Measurements from ENCODE around the gene CTSF.

Gene CTSF

GRCh38 chr11:66562907-66563583, 5.4 kb downstream of the CTSF start:
- peaks cover 59% of the 10 kb centered on the region for H3K27me3 ChIP-seq
- no peaks in the 10 kb centered on the region for H3K36me3 ChIP-seq
- H3K4me1 ChIP-seq (ENCODE audit: control insufficient read depth in 1 of 2, insufficient read depth in 1 of 2, low read depth in 1 of 2, low read length in 1 of 2), result no peaks in the 10 kb centered on the region
- no peaks in the 10 kb centered on the region for H3K9me3 ChIP-seq
- TF ChIP-seq CTCF (IDR thresholded peaks at IDR 0.05), result no peak
- H3K4me3 ChIP-seq (ENCODE audit: low read depth in 1 of 2, low read length in 1 of 2), result no peak overlapping the region
- no peak overlapping the region for H3K27ac ChIP-seq

DNA sequence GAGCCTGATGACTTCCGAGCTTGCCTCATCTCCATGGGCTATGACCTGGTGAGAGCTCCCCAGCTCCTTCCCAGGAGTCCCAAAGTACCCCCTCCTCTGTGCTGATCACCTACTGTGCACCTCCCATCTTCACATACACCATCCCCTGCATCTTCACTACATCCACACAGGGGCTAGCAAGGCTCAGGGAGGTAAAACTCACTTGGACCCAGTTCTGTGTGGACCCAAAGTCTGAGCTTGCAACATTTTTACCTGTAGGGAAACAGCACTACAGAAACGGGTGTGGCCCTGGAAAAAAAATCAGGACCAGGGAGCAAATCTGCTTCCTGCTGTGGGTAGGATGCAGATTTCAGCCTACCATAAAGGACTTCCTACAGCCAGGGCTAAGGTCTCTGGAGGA, 6.1 kb downstream of the CTSF start:
- TF ChIP-seq CTCF (IDR thresholded peaks at IDR 0.05), result no peak
- Histone ChIP-seq H3K9me3 (no peaks in the 10 kb centered on the region), H3K4me3 (ENCODE audit: low read depth in 1 of 2, low read length in 1 of 2) (no peak overlapping the region), H3K27ac (no peak overlapping the region), H3K27me3 (peaks cover 59% of the 10 kb centered on the region), H3K4me1 (ENCODE audit: control insufficient read depth in 1 of 2, insufficient read depth in 1 of 2, low read depth in 1 of 2, low read length in 1 of 2) (no peaks in the 10 kb centered on the region), H3K36me3 (no peaks in the 10 kb centered on the region)

DNA sequence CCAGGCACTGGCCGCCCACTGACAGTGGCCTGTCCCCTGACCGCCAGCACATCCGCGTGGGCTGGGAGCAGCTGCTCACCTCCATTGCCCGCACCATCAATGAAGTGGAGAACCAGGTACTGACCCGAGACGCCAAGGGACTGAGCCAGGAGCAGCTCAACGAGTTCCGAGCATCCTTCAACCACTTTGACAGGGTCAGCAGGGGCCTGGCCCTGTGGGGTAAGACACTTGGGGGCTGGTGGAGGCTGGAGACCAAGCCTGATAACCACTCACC, 6.5 kb downstream of the CTSF start:
- Histone ChIP-seq H3K9me3 (no peaks in the 10 kb centered on the region), H3K27ac (no peak overlapping the region), H3K36me3 (no peaks in the 10 kb centered on the region), H3K27me3 (peaks cover 59% of the 10 kb centered on the region), H3K4me1 (ENCODE audit: control insufficient read depth in 1 of 2, insufficient read depth in 1 of 2, low read depth in 1 of 2, low read length in 1 of 2) (no peaks in the 10 kb centered on the region), H3K4me3 (ENCODE audit: low read depth in 1 of 2, low read length in 1 of 2) (no peak overlapping the region)
- TF ChIP-seq CTCF (IDR thresholded peaks at IDR 0.05), result no peak

DNA sequence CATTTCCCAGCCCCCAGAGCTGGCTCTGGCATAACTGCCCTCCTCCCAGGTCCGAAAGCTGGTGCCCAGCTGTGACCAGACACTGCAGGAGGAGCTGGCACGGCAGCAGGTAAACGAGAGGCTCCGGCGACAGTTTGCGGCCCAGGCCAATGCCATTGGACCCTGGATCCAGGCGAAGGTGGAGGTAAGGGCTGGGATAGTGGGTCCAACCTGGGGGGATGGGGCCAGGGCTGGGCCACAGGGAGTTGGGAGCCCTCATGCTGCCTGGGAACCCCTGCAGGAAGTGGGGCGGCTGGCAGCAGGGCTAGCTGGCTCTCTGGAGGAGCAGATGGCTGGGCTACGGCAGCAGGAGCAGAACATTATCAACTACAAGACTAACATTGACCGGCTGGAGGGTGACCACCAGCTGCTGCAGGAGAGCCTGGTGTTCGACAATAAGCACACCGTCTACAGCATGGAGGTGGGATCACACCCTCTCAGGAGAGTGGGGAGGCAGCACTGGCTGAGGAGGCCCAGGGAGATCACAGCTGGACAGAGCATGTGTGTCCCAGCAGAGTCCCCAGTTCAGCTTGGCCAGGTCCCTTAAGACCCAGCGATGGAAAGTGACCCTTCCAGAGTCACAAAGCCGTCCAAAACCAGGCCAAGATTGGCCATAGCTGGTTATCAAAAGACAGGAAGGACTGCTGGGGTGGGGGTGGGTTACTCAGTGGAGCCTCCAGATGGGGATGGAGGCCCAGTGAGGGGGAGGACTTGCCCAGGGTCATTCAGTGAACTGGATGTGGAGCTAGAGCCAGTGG, 7.0 kb downstream of the CTSF start:
- H3K4me3 ChIP-seq (ENCODE audit: low read depth in 1 of 2, low read length in 1 of 2), result no peak overlapping the region
- peaks cover 55% of the 10 kb centered on the region for H3K27me3 ChIP-seq
- H3K27ac ChIP-seq, result no peak overlapping the region
- H3K36me3 ChIP-seq, result no peaks in the 10 kb centered on the region
- no peak for TF ChIP-seq CTCF (IDR thresholded peaks at IDR 0.05)
- no peaks in the 10 kb centered on the region for H3K9me3 ChIP-seq
- no peaks in the 10 kb centered on the region for H3K4me1 ChIP-seq (ENCODE audit: control insufficient read depth in 1 of 2, insufficient read depth in 1 of 2, low read depth in 1 of 2, low read length in 1 of 2)

DNA sequence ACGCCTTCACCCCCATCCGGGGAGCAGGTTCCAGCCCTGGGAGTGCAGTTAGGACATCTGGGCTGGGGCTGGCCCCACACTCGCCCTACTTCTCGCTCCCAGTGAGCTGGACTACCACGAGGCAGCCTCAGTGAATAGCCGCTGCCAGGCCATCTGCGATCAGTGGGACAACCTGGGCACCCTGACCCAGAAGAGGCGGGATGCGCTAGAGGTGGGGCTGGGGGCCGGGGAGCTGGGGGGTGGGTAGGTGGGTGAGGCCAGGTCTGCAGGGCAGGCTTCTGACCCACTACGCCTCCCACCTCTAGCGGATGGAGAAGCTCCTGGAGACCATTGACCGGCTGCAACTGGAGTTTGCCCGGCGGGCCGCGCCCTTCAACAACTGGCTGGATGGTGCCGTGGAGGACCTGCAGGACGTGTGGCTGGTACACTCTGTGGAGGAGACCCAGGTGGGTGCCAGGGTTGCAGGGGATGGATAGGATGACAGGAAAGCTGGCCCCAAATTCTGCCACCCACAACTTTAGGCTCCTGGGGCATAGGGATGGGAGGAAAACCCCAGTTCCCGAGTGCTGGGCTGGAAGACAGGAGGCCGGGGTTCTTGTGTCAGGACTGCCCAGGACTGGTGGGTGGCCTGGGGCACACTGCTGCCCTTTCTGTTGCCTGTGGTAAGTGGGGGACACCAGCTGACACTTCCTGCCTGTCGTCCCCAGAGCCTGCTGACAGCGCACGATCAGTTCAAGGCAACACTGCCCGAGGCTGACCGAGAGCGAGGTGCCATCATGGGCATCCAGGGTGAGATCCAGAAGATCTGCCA, 8.3 kb downstream of the CTSF start:
- Histone ChIP-seq H3K27ac (no peak overlapping the region), H3K4me1 (ENCODE audit: control insufficient read depth in 1 of 2, insufficient read depth in 1 of 2, low read depth in 1 of 2, low read length in 1 of 2) (no peaks in the 10 kb centered on the region), H3K36me3 (no peaks in the 10 kb centered on the region), H3K9me3 (no peaks in the 10 kb centered on the region), H3K27me3 (peaks cover 49% of the 10 kb centered on the region), H3K4me3 (ENCODE audit: low read depth in 1 of 2, low read length in 1 of 2) (no peak overlapping the region)
- no peak for TF ChIP-seq CTCF (IDR thresholded peaks at IDR 0.05)
